Vagina (tissue), 2 donors: ENCODE data around the gene RHEBL1. TPM values are rescaled to one million over a fixed set of nuclear protein-coding genes. Genes with fewer than 3 reads are reported as not detected.

ENCODE experiments used
- DNase-seq, 2 donors: peaks; one replicate each; pipeline ENCODE4 v3.0.0-alpha.2; 2017; ENCODE audit errors: extremely low spot score in 2 of 2
- H3K27ac ChIP-seq: fragments of 200-600 bp; sonication (generic); one replicate; pipeline ENCODE4 v1.5.1; 2019
- H3K27me3 ChIP-seq: fragments of 200-600 bp; sonication (generic); one replicate; pipeline ENCODE4 v1.5.1; 2019
- H3K36me3 ChIP-seq, 2 donors: fragments of 200-600 bp; sonication (generic); one replicate each; pipeline ENCODE4 v1.5.1; 2017 to 2019
- H3K4me1 ChIP-seq: fragments of 200-600 bp; sonication (generic); one replicate; pipeline ENCODE4 v1.5.1; 2019
- H3K4me3 ChIP-seq, 2 donors: fragments of 200-600 bp; sonication (generic); 1 replicate in 1 of 2; 2 replicates in 1 of 2; pipeline ENCODE4 v1.5.1; 2016 to 2019
- H3K9me3 ChIP-seq: fragments of 200-600 bp; sonication (generic); one replicate; pipeline ENCODE4 v1.5.1; 2019
- POLR2A ChIP-seq, 2 donors: fragments of 450-650 bp; IDR thresholded peaks; one replicate each; pipeline ENCODE4 v1.6.1; 2017; ENCODE audit warnings: antibody characterized with exemption in 2 of 2, mild to moderate bottlenecking in 2 of 2, moderate library complexity in 2 of 2
- POLR2AphosphoS5 ChIP-seq, 2 donors: sonication (generic); formaldehyde crosslinking; IDR thresholded peaks; one replicate each; pipeline ENCODE4 v1.9.0; 2017; ENCODE audit warnings: antibody characterized with exemption in 2 of 2, mild to moderate bottlenecking in 2 of 2, low read depth in 1 of 2; ENCODE audit not compliant: insufficient read depth in 1 of 2
- intact Hi-C: fragments of 100-400 bp; cut with DNase I; formaldehyde crosslinking; loops from one replicate; pipeline ENCODE4 v1.15.1; 2023
- total RNA-seq: library from RNA; depleted of rRNA; stranded (reverse); fragments of >200 nt; gene quantifications from one replicate; pipeline ENCODE4 v1.2.3, GENCODE V29; 2016
- TF ChIP-seq, protein P1 (sequence below), 3 experiments: fragments of 450-650 bp in 2 of 3; fragments of 200-600 bp in 1 of 3; sonication (generic) in 1 of 3; IDR thresholded peaks; one replicate each; pipeline ENCODE4 v1.5.1; 2017 to 2019; ENCODE audit warnings: antibody characterized with exemption in 3 of 3, mild to moderate bottlenecking in 2 of 3, moderate library complexity in 2 of 3

The RHEBL1 gene
- total RNA-seq, 1 donor from 2014 or later: 1.7 TPM

GRCh38 chr12:49098035-49098451 lies 28.3 kb upstream of the RHEBL1 start:
- TF ChIP-seq, protein P1, sequence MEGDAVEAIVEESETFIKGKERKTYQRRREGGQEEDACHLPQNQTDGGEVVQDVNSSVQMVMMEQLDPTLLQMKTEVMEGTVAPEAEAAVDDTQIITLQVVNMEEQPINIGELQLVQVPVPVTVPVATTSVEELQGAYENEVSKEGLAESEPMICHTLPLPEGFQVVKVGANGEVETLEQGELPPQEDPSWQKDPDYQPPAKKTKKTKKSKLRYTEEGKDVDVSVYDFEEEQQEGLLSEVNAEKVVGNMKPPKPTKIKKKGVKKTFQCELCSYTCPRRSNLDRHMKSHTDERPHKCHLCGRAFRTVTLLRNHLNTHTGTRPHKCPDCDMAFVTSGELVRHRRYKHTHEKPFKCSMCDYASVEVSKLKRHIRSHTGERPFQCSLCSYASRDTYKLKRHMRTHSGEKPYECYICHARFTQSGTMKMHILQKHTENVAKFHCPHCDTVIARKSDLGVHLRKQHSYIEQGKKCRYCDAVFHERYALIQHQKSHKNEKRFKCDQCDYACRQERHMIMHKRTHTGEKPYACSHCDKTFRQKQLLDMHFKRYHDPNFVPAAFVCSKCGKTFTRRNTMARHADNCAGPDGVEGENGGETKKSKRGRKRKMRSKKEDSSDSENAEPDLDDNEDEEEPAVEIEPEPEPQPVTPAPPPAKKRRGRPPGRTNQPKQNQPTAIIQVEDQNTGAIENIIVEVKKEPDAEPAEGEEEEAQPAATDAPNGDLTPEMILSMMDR (IDR thresholded peaks at IDR 0.05): peak; percentile 36 to 64 (median 55)
- no peak for TF ChIP-seq POLR2A (IDR thresholded peaks at IDR 0.05)
- TF ChIP-seq POLR2AphosphoS5 (IDR thresholded peaks at IDR 0.05; ENCODE audit: insufficient read depth in 1 of 2, low read depth in 1 of 2): no peak
- Histone ChIP-seq H3K4me3 (no peak overlapping the region), H3K27ac (no peak overlapping the region), H3K4me1 (peaks cover 21% of the 10 kb centered on the region), H3K27me3 (no peaks in the 10 kb centered on the region), H3K36me3 (peaks cover 3 to 57% of the 10 kb centered on the region in 2 donors), H3K9me3 (no peaks in the 10 kb centered on the region)
- intact Hi-C loops: loop anchor here (10.0 kb wide), 1 partner anchor 137 kb away; no protein-coding TSS in a partner anchor
- DNase-seq: no peak

DNA sequence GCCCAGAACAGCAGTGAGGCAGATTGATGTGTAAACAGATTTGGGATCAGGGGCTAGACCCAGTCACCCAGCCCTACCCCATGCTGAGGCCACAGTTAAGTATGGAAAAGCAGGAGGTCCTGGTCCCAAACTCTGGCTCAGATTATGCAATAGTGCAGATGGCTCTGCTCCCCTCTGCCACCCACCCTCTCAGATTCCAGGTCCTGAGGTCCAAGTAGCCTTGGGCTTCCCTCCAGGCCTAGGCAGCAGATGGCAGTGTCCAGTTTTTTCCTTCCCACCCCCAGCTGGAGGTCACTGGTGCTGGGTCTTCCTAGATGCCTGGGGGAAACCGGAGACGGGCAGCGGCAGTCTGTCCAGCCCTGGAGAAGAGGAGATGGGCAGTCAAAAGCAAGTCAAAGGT lies 27.6 kb upstream of the RHEBL1 start:
- Histone ChIP-seq H3K4me3 (no peak overlapping the region), H3K4me1 (peaks cover 22% of the 10 kb centered on the region), H3K27me3 (no peaks in the 10 kb centered on the region), H3K27ac (no peak overlapping the region), H3K9me3 (no peaks in the 10 kb centered on the region), H3K36me3 (peaks cover 3 to 53% of the 10 kb centered on the region in 2 donors)
- TF ChIP-seq POLR2A (IDR thresholded peaks at IDR 0.05) (no peak), POLR2AphosphoS5 (IDR thresholded peaks at IDR 0.05; ENCODE audit: insufficient read depth in 1 of 2, low read depth in 1 of 2) (no peak)
- TF ChIP-seq, protein P1 (IDR thresholded peaks at IDR 0.05): no peak
- intact Hi-C loops: loop anchor here (10.0 kb wide), 1 partner anchor 137 kb away; no protein-coding TSS in a partner anchor
- no peak for DNase-seq

DNA sequence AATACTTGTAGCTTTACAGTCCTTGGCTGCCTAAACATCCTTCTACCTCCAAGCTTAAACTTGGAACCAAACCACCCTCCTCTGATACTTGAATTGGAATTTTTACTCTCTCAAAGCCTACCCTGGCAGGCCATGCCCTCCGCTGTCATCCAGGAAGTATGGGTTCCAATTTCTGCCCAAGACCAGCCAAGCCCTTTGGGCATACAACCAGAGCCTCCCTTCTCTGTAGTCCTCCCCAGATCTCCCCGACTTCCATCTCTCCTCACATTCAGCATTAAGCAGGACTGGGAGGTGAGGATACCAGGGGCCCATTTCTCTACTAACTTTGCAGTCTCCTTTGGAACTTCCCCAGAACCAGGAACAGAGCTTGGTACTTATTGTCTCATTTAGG lies 25.2 kb upstream of the RHEBL1 start:
- DNase-seq: no peak
- intact Hi-C loops: loop anchor here (10.0 kb wide), 1 partner anchor 140 kb away; no protein-coding TSS in a partner anchor
- Histone ChIP-seq H3K9me3 (no peaks in the 10 kb centered on the region), H3K36me3 (peaks cover 3 to 29% of the 10 kb centered on the region in 2 donors), H3K4me3 (no peak overlapping the region), H3K27me3 (no peaks in the 10 kb centered on the region), H3K4me1 (peaks cover 46% of the 10 kb centered on the region), H3K27ac (no peak overlapping the region)
- TF ChIP-seq, protein P1 (IDR thresholded peaks at IDR 0.05): no peak
- TF ChIP-seq POLR2AphosphoS5 (IDR thresholded peaks at IDR 0.05; ENCODE audit: insufficient read depth in 1 of 2, low read depth in 1 of 2) (no peak), POLR2A (IDR thresholded peaks at IDR 0.05) (no peak)

GRCh38 chr12:49094160-49094974 lies 24.6 kb upstream of the RHEBL1 start, which contains the start of gene DHH:
Gene DHH, minus strand, starts transcription at chr12:49094801. Its CDS starts 289 bp downstream, at chr12:49094512.
- intact Hi-C loops: loop anchor here (10.0 kb wide), 1 partner anchor 140 kb away; no protein-coding TSS in a partner anchor
- DNase-seq: no peak
- no peak within 1 kb of the TSS for H3K27ac ChIP-seq

DNA sequence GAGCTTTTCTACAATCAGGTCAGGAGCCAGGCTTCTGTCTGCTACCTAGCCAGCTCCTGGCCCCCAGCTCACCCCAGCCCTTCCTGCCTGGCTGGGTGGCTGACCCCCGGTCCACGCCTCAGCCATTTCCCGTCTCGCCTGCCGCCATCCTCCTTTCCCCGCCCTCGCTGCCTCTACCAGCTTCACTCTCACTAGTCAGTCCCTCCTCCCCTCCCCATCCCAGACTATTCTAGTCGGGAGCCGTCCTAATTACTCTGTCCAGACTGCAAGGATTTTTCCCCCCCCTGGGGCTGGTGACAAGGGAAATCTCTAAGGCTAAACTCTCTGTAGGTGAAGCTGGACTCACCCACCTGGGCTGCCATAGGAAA lies 24.0 kb upstream of the RHEBL1 start:
- Histone ChIP-seq H3K4me3 (peak overlapping the region; percentile 30 to 39), H3K27me3 (no peaks in the 10 kb centered on the region), H3K36me3 (peaks cover 3 to 17% of the 10 kb centered on the region in 2 donors), H3K4me1 (peaks cover 53% of the 10 kb centered on the region), H3K27ac (no peak overlapping the region), H3K9me3 (no peaks in the 10 kb centered on the region)
- DNase-seq: no peak
- TF ChIP-seq POLR2A (IDR thresholded peaks at IDR 0.05) (no peak), POLR2AphosphoS5 (IDR thresholded peaks at IDR 0.05; ENCODE audit: insufficient read depth in 1 of 2, low read depth in 1 of 2) (no peak)
- TF ChIP-seq, protein P1 (IDR thresholded peaks at IDR 0.05): no peak
- intact Hi-C loops: loop anchor here (10.0 kb wide), 1 partner anchor 141 kb away; no protein-coding TSS in a partner anchor

More at GRCh38 chr12:49094160-49094974, 24.6 kb upstream of the RHEBL1 start, which contains the start of gene DHH:
- peaks cover 52% of the 10 kb centered on the region for H3K4me1 ChIP-seq
- peaks cover 3 to 23% of the 10 kb centered on the region in 2 donors for H3K36me3 ChIP-seq
- H3K27me3 ChIP-seq: no peaks in the 10 kb centered on the region
- H3K9me3 ChIP-seq: no peaks in the 10 kb centered on the region
- H3K4me3 ChIP-seq: peak within 1 kb of the TSS; percentile 30 to 39
- TF ChIP-seq POLR2AphosphoS5 (IDR thresholded peaks at IDR 0.05; ENCODE audit: insufficient read depth in 1 of 2, low read depth in 1 of 2): peak in 1 of 2 donors; percentile 32
- no peak for TF ChIP-seq POLR2A (IDR thresholded peaks at IDR 0.05)
